Measurements from ENCODE around the gene VWA2.

- no peak for TF ChIP-seq GATA2 (IDR thresholded peaks at IDR 0.05; ENCODE audit: low read depth, low read length)
- TF ChIP-seq GATA3 (IDR thresholded peaks at IDR 0.05; ENCODE audit: low read depth, low read length), result no peak
These were observed 44.0 kb upstream of the VWA2 start for GRCh38 chr10:114195079-114195478.

Measured in SH-SY5Y (cell line).